Ishikawa (cell line): ENCODE results near the gene GNPTAB.

Source experiments
- CEBPB ChIP-seq: IDR thresholded peaks from 2 replicates; pipeline ENCODE4 v1.6.1; 2012
- CREB1 ChIP-seq: IDR thresholded peaks from 2 replicates; pipeline ENCODE4 v1.6.1; 2012; ENCODE audit warnings: low read depth
- EGR1 ChIP-seq: IDR thresholded peaks from 2 replicates; pipeline ENCODE4 v1.6.1; 2012
- EP300 ChIP-seq: IDR thresholded peaks from 2 replicates; pipeline ENCODE4 v1.6.1; 2012; ENCODE audit warnings: borderline replicate concordance
- FOXM1 ChIP-seq: IDR thresholded peaks from 2 replicates; pipeline ENCODE4 v1.6.1; 2012; ENCODE audit warnings: low read depth, borderline replicate concordance
- MAX ChIP-seq: IDR thresholded peaks from 2 replicates; pipeline ENCODE4 v1.6.1; 2012
- NFIC ChIP-seq: IDR thresholded peaks from 2 replicates; pipeline ENCODE4 v1.6.1; 2012
- RAD21 ChIP-seq: IDR thresholded peaks from 2 replicates; pipeline ENCODE4 v1.6.1; 2012; ENCODE audit warnings: low read depth
- REST ChIP-seq: IDR thresholded peaks from 2 replicates; pipeline ENCODE4 v1.6.1; 2012; ENCODE audit warnings: low read depth, mild to moderate bottlenecking
- TAF1 ChIP-seq: IDR thresholded peaks from 2 replicates; pipeline ENCODE4 v1.6.1; 2012; ENCODE audit warnings: low read depth, mild to moderate bottlenecking
- TCF12 ChIP-seq: IDR thresholded peaks from 2 replicates; pipeline ENCODE4 v1.6.1; 2012; ENCODE audit warnings: low read depth
- TEAD4 ChIP-seq: IDR thresholded peaks from 2 replicates; pipeline ENCODE4 v1.6.1; 2012
- USF1 ChIP-seq: IDR thresholded peaks from 2 replicates; pipeline ENCODE4 v1.6.1; 2012
- YY1 ChIP-seq: IDR thresholded peaks from 2 replicates; pipeline ENCODE4 v1.6.1; 2012; ENCODE audit warnings: low read depth
- ZBTB7A ChIP-seq: IDR thresholded peaks from 2 replicates; pipeline ENCODE4 v1.6.1; 2012; ENCODE audit warnings: low read depth

Gene GNPTAB

GRCh38 chr12:101839324-101840283 is 8.8 kb upstream of the GNPTAB start:
- TF ChIP-seq RAD21 (peak; percentile 78), TEAD4 (0 out of 2 replicates have a peak, but pooled peaks have one; percentile 33), TAF1 (no peak)

- no peak for TF ChIP-seq TCF12
- no peak for TF ChIP-seq YY1
- no peak for TF ChIP-seq TEAD4
- no peak for TF ChIP-seq NFIC
- TF ChIP-seq USF1: no peak
- no peak for TF ChIP-seq ZBTB7A
- no peak for TF ChIP-seq RAD21
- no peak for TF ChIP-seq MAX
- no peak for TF ChIP-seq TAF1
- no peak for TF ChIP-seq CEBPB
- no peak for TF ChIP-seq CREB1
- no peak for TF ChIP-seq FOXM1
- TF ChIP-seq REST: no peak
- TF ChIP-seq EP300: no peak
- no peak for TF ChIP-seq EGR1
Observed at GRCh38 chr12:101838628-101839323, 8.0 kb upstream of the GNPTAB start.

- TF ChIP-seq EP300: no peak
- no peak for TF ChIP-seq REST
- TF ChIP-seq USF1: no peak
- no peak for TF ChIP-seq TCF12
- TF ChIP-seq FOXM1: no peak
- no peak for TF ChIP-seq CEBPB
- no peak for TF ChIP-seq NFIC
- no peak for TF ChIP-seq MAX
- TF ChIP-seq RAD21: no peak
- no peak for TF ChIP-seq EGR1
- TF ChIP-seq CREB1: no peak
- no peak for TF ChIP-seq ZBTB7A
- TF ChIP-seq TAF1: no peak
- TF ChIP-seq TEAD4: no peak
Observed at GRCh38 chr12:101832030-101832429, 1.3 kb upstream of the GNPTAB start.

GRCh38 chr12:101829639-101830366 is 956 bp downstream of the GNPTAB start:
- TF ChIP-seq NFIC (no peak), EP300 (no peak), EGR1 (no peak), CEBPB (no peak), REST (no peak), USF1 (no peak), RAD21 (no peak), YY1 (no peak), MAX (no peak), FOXM1 (no peak)
